Cardiac muscle cell (in vitro differentiated cells and primary cell): Measurements from ENCODE around the gene POU2F2. TPM values are rescaled to one million over a fixed set of nuclear protein-coding genes. Genes with fewer than 3 reads are reported as not detected.

ENCODE experiments used
- DNase-seq, 2 donors: peaks; one replicate each; pipeline versions ENCODE4 v3.0.0 to v3.0.0-alpha.2; 2010 to 2017; ENCODE audit warnings: low read depth in 1 of 2, low spot score in 1 of 2
- H3K27ac ChIP-seq: fragments of 200-600 bp; sonication (generic); 2 replicates; pipeline ENCODE4 v1.5.1; 2016
- H3K27me3 ChIP-seq: fragments of 200-600 bp; sonication (generic); 2 replicates; pipeline ENCODE4 v1.6.0; 2016; ENCODE audit warnings: control low read depth
- H3K36me3 ChIP-seq: fragments of 200-600 bp; sonication (generic); 2 replicates; pipeline ENCODE4 v1.5.1; 2016; ENCODE audit warnings: control low read depth
- H3K4me1 ChIP-seq: fragments of 200-600 bp; sonication (generic); 2 replicates; pipeline ENCODE4 v1.8.1; 2017; ENCODE audit warnings: low read depth, mild to moderate bottlenecking, mixed run types
- H3K4me3 ChIP-seq: fragments of 200-600 bp; sonication (generic); 2 replicates; pipeline ENCODE4 v1.5.1; 2016; ENCODE audit warnings: mild to moderate bottlenecking
- H3K9me3 ChIP-seq: fragments of 200-600 bp; sonication (generic); 2 replicates; pipeline ENCODE4 v1.5.1; 2017; ENCODE audit warnings: low read depth, mild to moderate bottlenecking, control low read depth
- CTCF ChIP-seq: IDR thresholded peaks from 2 replicates; pipeline ENCODE4 v1.5.1; 2012; ENCODE audit warnings: low read depth, mild to moderate bottlenecking, low read length
- polyA plus RNA-seq: library from polyadenylated mRNA; unstranded; fragments of >200 nt; fragmentation: Nextera tagmentation; extraction: Ambion mirVana; gene quantifications from 2 replicates; pipeline ENCODE4 v1.2.1, GENCODE V29; 2016
- total RNA-seq: library from RNA; depleted of rRNA; stranded (reverse); fragments of >200 nt; gene quantifications from 2 replicates; pipeline ENCODE4 v1.2.3, GENCODE V29; 2016

The POU2F2 gene
- total and polyA plus RNA-seq, 2 experiments from 2014 or later, result 0.12 TPM; not detected in 1

GRCh38 chr19:42092350-42092749 lies 39.9 kb downstream of the POU2F2 start:
- peaks cover 7% of the 10 kb centered on the region for H3K27me3 ChIP-seq
- H3K4me3 ChIP-seq, result no peak overlapping the region
- H3K4me1 ChIP-seq, result no peaks in the 10 kb centered on the region
- H3K27ac ChIP-seq, result no peak overlapping the region
- no peaks in the 10 kb centered on the region for H3K9me3 ChIP-seq
- peak; percentile 53 for TF ChIP-seq CTCF
- H3K36me3 ChIP-seq, result no peaks in the 10 kb centered on the region
- DNase-seq, result peak in 1 of 2 donors; percentile 25

- H3K27ac ChIP-seq, result no peak overlapping the region
- peaks cover 7% of the 10 kb centered on the region for H3K27me3 ChIP-seq
- H3K4me3 ChIP-seq, result no peak overlapping the region
- DNase-seq, result peak; percentile 55 to 59
- H3K4me1 ChIP-seq, result peaks cover 6% of the 10 kb centered on the region
- H3K36me3 ChIP-seq, result no peaks in the 10 kb centered on the region
- TF ChIP-seq CTCF, result no peak
- H3K9me3 ChIP-seq, result no peaks in the 10 kb centered on the region
Measured at GRCh38 chr19:42091742-42092141, 40.5 kb downstream of the POU2F2 start.

DNA sequence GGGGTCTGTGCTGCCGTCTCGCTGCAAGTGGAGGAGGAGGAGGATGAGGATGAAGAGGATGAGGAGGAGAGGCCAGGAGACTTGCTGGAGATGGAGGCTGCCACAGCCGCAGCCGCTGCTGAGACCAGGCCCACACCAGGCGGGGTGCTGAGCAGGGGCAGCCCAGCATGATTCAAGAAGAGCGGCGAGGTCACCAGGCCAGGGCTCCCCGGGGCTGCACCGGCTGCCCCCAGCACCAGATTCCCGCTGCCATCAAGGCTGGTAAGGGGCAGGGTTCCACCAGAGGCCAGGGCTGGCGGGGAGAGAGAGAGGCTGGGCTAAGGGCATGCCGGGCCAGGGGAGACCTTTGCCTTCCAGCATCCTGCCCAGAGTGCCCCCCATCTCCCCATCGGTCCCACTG lies 40.9 kb downstream of the POU2F2 start:
- H3K27me3 ChIP-seq, result peaks cover 7% of the 10 kb centered on the region
- H3K9me3 ChIP-seq, result no peaks in the 10 kb centered on the region
- H3K36me3 ChIP-seq, result no peaks in the 10 kb centered on the region
- DNase-seq, result no peak
- no peak overlapping the region for H3K27ac ChIP-seq
- no peak overlapping the region for H3K4me3 ChIP-seq
- peaks cover 7% of the 10 kb centered on the region for H3K4me1 ChIP-seq
- TF ChIP-seq CTCF, result no peak

DNA sequence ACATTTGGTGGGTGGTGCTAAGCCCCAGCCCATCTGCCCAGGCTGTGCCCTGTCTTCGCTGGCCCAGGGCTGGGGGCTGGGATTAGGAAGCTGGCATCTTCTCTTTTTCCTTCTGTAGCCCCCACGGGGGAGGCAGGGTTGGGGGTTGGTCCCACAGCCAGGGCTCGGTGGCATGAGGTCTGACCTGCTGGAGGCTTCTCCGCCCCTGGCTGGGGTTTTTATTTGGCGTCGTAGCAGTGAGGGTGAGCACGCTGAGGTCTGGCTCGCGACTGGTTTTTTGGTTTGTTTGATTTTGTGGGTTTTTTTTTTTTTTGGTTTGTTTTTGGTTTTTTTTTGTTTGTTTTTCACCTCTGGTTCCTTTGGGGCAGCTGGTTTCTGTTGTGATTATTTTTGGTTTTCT lies 41.6 kb downstream of the POU2F2 start:
- no peaks in the 10 kb centered on the region for H3K9me3 ChIP-seq
- no peak overlapping the region for H3K27ac ChIP-seq
- no peak for TF ChIP-seq CTCF
- H3K36me3 ChIP-seq, result no peaks in the 10 kb centered on the region
- DNase-seq, result no peak
- H3K4me1 ChIP-seq, result peaks cover 7% of the 10 kb centered on the region
- H3K27me3 ChIP-seq, result peaks cover under 1% of the 10 kb centered on the region
- H3K4me3 ChIP-seq, result no peak overlapping the region

- no peaks in the 10 kb centered on the region for H3K9me3 ChIP-seq
- no peaks in the 10 kb centered on the region for H3K27me3 ChIP-seq
- H3K4me3 ChIP-seq, result no peak overlapping the region
- no peak for DNase-seq
- H3K4me1 ChIP-seq, result peaks cover 7% of the 10 kb centered on the region
- no peak for TF ChIP-seq CTCF
- H3K27ac ChIP-seq, result no peak overlapping the region
- no peaks in the 10 kb centered on the region for H3K36me3 ChIP-seq
Measured at GRCh38 chr19:42089772-42090171, 42.5 kb downstream of the POU2F2 start.
